GM12891 (cell line): Measurements from ENCODE around the gene GMPPA.

Experiments
- PAX5 ChIP-seq: IDR thresholded peaks from 2 replicates; pipeline ENCODE4 v1.6.1; 2011; ENCODE audit warnings: low read length, moderate library complexity, mild to moderate bottlenecking; ENCODE audit not compliant: insufficient read depth, severe bottlenecking
- POLR2A ChIP-seq: IDR thresholded peaks from 2 replicates; pipeline ENCODE4 v1.6.1; 2011; ENCODE audit warnings: low read depth, low read length, control low read depth
- POLR2AphosphoS5 ChIP-seq: IDR thresholded peaks from 2 replicates; pipeline ENCODE4 v1.6.1; 2011; ENCODE audit warnings: low read depth, low read length, control low read depth
- POU2F2 ChIP-seq: IDR thresholded peaks from 2 replicates; pipeline ENCODE4 v1.6.1; 2011; ENCODE audit warnings: low read depth, mild to moderate bottlenecking, control low read depth, low read length, moderate library complexity
- SPI1 ChIP-seq: IDR thresholded peaks from 2 replicates; pipeline ENCODE4 v1.6.1; 2011; ENCODE audit warnings: low read depth, low read length, control low read depth
- TAF1 ChIP-seq: IDR thresholded peaks from 2 replicates; pipeline ENCODE4 v1.6.1; 2011; ENCODE audit warnings: low read depth, low read length, control low read depth

GRCh38 chr2:219517954-219518778 lies 19.5 kb downstream of the GMPPA start:
- TF ChIP-seq SPI1 (no peak), POLR2AphosphoS5 (no peak), POLR2A (no peak), TAF1 (no peak), POU2F2 (no peak), PAX5 (no peak)
